ENCODE measurements around the gene CTNNA3.

DNA sequence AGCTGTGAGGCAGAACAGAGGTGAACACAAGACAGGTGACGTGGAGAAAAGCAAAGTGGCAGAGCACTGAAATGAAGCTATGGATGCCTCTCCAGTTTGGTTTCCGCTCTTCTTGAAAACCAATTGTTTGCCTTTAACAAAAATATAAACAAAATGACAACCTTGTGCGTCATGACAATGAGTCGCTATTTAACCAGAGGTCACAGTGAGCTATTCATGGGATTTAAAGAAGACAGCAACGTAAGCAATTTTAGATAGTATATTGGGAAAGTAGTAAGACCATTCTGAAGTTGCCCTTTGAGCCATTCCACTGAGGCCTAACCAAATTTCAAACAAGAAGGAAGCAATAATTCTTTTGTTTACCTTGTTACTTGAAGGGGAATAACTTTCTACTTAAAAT, 785.3 kb downstream of the CTNNA3 start:
- TF ChIP-seq, protein P1, sequence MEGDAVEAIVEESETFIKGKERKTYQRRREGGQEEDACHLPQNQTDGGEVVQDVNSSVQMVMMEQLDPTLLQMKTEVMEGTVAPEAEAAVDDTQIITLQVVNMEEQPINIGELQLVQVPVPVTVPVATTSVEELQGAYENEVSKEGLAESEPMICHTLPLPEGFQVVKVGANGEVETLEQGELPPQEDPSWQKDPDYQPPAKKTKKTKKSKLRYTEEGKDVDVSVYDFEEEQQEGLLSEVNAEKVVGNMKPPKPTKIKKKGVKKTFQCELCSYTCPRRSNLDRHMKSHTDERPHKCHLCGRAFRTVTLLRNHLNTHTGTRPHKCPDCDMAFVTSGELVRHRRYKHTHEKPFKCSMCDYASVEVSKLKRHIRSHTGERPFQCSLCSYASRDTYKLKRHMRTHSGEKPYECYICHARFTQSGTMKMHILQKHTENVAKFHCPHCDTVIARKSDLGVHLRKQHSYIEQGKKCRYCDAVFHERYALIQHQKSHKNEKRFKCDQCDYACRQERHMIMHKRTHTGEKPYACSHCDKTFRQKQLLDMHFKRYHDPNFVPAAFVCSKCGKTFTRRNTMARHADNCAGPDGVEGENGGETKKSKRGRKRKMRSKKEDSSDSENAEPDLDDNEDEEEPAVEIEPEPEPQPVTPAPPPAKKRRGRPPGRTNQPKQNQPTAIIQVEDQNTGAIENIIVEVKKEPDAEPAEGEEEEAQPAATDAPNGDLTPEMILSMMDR (IDR thresholded peaks at IDR 0.05) = no peak
- no peak for TF ChIP-seq POLR2A (IDR thresholded peaks at IDR 0.05)
